HG03378 (cell line): ENCODE data around the gene COQ9.

Source experiments
- ATAC-seq: cut with Tn5 transposase; IDR thresholded peaks from one replicate; pipeline ENCODE4 v1.9.1; 2021; ENCODE audit warnings: mild to moderate bottlenecking, moderate library complexity; ENCODE audit not compliant: unreplicated experiment

Gene COQ9

GRCh38 chr16:57509231-57509923, 62.1 kb downstream of the COQ9 start:
- ATAC-seq = no peak

DNA sequence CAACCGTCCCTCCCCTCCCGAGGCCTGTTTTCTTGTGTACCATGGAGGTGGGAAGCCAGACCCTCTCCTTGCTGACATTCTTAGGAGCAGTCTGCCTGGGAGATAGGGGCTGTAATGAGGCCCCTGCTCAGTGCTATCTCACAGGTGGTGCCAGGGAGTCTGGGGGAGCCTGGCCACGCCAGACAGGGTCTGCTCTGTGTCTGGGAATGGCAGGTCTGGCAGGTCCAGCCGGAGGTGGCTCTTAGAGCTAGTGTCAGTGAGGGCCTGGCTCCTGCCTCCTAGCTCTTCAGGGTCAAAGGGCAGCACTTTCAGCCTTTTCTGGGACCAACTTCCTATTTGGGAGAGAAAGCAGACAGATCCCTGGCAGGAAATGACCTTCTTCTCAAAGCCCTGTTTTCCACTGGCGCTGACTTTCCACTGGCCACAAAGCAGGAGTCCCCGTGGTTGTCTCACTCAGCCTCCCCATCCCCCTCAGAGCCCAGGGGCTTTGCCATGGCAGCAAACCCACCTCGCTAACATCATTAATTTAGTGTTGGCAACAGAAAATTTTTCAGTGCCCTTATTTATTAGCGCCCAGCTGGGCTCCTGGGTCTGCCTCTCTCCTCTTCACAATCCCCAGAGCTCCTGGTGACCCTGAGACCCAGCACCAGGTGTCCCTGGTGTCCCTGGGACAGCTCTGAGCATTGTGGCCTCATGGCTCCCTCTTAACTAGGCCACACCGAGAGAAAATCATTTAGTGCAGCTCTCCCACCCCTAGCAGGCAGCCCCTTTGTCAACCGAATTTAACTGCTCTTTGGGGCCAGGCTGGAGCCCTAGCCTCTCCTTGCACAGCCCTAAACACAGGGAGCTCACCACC, 63.0 kb downstream of the COQ9 start:
- no peak for ATAC-seq
